DMS53 treated with DMSO at 0.1 percent for 48 hours (cell line): ENCODE results near the gene EXOC3.
"Not testable (repeated sequence)": the region's sequence is repeated elsewhere in the genome, so short reads cannot be mapped to it uniquely, and the experiment has no call there.

Experiments
- DNase-seq: peaks from one replicate; lab custom pipeline; 2025; ENCODE audit not compliant: unreplicated experiment; lab: John Stamatoyannopoulos, UW

EXOC3 gene

GRCh38 chr5:442335-443238, at the start of gene EXOC3:
Gene EXOC3, plus strand, starts transcription at chr5:443176. Its CDS starts 3,030 bp downstream, at chr5:446206.
- DNase-seq, result peak; percentile 55

DNA sequence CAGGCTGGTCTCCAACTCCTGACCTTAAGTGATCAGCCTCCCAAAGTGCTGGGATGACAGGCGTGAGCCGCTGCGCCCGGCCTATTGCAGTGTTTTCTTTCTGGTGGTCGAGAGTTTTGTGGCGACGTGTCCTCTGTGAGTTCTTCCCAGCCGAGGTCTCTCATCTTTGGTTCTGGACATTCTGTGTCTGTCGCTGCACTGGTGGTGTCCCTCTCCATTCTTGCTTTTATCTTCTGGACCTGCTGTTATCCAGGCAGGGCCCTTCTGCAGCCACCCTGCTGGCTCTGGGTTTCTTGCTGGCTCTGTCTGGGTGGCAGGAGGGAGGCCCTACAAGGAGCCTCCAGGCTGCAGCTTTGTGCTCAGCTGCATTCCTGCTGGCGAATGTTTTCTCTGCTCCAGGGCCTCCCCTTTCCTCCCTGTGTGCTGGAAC, 49.1 kb upstream of the EXOC3 start:
- DNase-seq, result no peak

DNA sequence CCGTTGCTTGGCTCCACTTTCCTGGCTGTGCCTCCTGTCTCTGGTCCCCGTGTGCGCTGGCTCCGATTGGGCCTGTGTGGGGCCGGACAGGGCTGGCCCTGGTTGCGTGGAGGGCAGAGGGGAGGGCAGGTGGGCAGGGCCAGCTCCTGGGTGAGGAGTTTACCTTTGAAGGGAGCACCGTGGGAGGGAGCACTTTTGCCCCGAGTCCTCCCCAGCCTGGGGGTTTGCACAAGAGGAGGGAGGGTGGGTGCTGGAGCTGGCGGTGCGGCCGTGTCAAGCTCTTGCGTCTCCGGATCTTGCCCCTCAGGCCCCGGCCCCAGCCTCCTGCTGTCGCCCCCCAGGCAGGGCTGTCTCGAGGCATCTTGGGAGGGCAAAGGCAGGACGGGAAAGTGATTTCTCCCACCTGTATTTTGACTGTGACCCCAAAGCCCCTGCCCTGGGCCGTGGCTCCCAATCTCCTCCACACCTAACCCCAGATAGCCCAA, 48.3 kb upstream of the EXOC3 start:
- DNase-seq, result no peak

DNA sequence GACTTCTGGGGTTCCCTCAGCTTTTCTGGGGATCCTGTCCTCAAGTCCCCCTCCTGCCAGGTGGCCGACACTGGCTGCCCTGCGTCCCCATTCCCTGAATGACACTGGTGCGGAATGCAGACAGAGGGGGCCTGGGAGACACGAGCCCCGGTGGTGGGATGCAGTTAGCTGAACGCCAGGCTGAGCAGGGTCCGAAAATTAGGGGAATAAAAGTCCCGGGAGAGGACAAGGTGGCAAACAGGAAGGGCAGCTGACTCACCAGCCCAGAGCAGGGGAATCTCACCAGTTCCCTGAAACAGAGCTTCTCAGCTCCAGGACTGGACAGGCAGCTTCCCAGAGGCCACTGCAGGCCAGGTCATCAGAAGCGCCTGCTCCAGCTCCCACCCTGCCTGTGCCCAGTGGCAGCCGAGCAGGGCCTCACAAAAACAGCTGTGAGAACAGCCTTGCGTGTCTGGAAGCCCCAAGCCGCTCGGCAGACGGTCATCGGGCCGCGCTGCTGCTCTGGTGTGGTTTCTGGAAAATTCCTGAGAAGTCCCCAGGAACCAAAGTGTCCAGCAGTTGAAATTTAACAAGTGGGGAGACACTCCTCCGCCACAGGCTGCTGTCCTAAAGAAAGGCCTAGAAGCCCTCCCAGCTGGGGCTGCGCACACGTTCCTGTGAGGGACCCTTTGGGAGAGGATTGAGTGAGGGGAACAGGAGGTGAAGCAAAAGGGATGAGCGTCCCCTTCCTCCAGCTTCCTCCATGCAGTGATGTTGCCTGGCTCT, 47.6 kb upstream of the EXOC3 start:
- DNase-seq, result no peak

GRCh38 chr5:395921-396530, 47.0 kb upstream of the EXOC3 start:
- no peak for DNase-seq

DNA sequence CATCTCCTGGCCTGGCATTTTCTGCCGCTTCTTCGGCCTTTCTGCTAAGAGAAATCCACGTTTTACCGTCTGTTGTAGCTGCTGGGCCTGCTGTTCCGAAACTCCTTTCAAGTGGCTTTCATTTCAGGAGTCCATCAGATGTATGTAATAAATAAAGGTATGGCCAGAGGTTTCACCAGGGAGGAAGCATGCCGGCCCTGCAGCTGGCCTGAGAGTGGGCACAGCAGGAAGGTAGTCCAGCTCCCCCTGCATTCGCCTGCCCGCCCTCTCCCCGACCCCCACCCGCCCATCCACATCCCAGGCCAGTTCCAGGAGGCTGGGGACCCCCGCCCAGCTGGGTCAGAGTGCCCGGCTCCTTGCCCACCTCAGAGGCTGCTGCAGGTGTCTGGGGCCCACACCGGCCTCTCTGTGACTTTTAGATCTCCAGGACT, 46.4 kb upstream of the EXOC3 start:
- no peak for DNase-seq

GRCh38 chr5:398141-398474, 44.9 kb upstream of the EXOC3 start:
- not testable (repeated sequence) for DNase-seq

GRCh38 chr5:398475-399295, 44.3 kb upstream of the EXOC3 start:
- peak; percentile 50 for DNase-seq

DNA sequence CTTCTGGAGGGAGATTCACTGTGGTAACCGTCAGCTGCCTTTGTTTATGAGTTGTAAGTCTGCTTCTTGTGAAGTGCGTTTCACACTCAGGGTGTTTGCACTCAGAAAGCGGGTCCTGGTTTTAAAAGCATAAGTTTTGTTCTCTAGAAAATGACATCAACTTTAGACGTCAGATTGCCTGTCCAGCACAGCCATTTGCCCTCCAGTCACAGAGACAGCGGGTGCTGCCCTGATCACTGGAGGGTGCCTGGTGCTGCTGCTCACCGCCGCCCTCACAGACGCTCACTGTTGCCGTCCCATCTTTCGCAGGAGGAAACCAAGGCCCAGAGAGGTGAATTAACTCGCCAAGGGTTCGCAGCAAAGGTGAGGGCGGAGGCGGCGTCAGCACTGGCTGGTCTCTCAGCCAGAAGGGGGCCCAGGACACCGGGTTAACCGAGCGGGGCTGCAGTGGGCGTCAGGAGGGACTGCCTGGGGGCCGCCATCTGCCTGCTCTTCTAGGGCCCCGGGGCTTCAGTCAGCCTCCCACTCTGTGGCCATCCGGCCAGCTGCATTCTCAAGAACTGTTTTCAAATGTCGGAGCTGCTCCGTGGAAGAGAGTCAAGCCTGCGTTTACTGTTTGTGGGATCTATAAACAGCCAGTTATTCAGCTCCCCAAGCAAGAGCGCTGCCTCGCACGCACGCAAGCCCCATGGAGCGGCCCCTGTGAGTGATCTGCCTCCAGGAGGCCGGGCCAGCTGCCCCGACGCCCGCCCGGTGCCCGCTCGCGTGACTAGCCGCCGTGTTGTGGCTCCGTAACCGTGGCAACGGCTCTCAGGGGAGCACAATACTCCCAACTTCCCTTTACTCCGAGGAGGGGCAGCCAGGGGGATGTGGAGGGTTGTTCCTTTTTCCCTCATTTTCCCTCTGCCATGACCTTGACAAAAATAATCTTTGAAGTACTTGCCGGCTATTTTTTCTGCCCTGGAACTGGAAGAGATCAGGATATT, 43.4 kb upstream of the EXOC3 start:
- peak; percentile 99 for DNase-seq

GRCh38 chr5:400282-401145, 42.5 kb upstream of the EXOC3 start:
- peak; percentile 99 for DNase-seq

DNA sequence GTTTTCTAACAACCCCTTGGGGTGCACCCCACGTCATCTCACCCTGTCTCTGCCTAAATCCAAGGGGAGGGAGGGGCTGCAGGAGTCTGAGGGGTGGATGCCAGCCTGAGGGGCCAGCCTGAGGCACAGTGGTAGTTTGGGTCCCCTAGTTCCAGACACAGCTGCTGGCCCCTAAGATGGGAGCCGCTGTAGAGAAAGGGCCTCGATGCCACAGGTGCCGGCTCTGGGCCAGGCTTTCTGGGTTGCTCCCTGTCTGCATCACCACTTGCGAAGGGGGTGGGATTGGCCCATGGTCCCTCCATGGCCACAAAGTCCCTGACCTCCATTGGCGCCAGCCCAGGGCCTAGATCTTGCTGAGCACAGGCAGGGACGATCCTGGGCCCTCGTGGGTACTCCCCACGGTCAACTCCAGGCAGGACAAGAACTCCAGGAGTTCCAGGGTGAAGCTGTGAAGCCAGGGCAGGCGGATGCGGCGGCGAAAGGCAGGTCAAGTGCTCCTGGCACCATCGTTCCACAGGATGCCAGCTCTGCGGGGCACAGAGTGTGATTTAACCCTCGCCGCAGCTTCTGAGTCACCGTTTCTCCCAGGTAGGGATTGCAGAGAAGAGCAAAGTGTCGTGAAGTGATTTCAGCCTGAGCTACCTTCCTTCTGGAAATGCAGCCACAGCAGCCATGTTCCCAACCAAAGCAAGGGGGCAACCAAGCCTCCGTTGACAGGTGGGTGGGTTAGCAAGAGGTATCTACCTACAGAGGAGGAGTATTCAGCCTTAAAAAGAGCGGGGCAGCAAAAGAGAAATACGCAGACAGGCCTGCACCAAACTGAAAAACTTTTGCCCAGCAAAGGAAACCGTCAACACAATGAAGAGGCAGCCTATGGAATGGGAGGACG, 41.6 kb upstream of the EXOC3 start:
- no peak for DNase-seq

DNA sequence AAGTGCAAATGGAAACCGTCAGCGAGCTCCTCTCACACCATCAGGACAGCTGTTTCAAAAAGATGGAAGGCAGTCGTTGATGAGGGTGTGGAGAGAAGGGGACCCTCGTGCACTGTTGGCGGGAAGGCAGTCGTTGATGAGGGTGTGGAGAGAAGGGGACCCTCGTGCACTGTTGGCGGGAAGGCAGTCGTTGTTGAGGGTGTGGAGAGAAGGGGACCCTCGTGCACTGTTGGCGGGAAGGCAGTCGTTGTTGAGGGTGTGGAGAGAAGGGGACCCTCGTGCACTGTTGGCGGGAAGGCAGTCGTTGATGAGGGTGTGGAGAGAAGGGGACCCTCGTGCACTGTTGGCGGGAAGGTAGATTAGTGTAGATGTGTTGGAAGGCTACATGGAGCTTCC, 40.8 kb upstream of the EXOC3 start:
- DNase-seq, result not testable (repeated sequence)

GRCh38 chr5:402615-403359, 40.2 kb upstream of the EXOC3 start:
- no peak for DNase-seq

GRCh38 chr5:403995-404394, 39.0 kb upstream of the EXOC3 start:
- no peak for DNase-seq

GRCh38 chr5:404666-405241, 38.2 kb upstream of the EXOC3 start:
- DNase-seq, result no peak

- no peak for DNase-seq
Measured at GRCh38 chr5:405421-405820, 37.6 kb upstream of the EXOC3 start.

DNA sequence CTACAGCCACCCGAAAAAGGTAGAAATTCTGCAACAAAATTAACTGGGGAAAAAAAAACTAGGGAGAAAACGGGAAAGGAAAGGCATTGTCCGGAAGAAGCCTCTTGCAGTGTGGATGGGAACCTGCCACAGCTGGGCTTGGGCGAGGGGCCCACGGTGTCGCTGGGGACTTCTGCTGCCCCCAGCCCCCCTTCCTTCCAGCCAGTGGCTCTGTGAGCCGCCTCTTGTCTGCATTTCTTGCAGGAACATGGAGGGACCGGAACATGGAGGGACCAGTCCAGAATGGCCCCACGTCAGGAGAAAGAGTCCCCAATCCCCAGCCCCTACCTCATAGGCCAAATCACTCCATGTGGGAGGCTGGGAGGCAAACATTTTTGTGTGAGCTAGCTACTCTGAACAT, 36.9 kb upstream of the EXOC3 start:
- DNase-seq, result no peak
